ENCODE data around the gene TMEM69.
"Not testable (repeated sequence)": the region's sequence is repeated elsewhere in the genome, so short reads cannot be mapped to it uniquely, and the experiment has no call there.

The TMEM69 gene

DNA sequence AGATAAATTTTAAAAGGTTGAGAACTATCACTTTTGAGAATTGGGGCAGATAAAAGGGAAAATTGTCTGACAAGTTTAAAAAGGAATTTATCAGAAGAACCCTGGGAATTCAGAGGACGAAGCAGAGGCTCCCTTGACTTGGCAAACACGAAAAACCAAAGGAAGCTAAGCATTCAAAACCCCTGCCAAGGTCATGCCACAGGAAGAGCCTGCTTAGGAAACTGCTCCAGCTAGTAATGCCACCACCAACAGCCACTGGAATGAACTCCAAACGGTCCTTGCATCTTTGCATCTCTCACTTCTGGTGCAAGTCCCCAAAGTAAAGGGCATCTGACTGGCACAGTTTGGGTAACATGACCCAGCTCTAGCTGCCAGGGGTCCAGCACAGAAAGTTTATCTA is 8.9 kb upstream of the TMEM69 start:
- no peak for DNase-seq

DNA sequence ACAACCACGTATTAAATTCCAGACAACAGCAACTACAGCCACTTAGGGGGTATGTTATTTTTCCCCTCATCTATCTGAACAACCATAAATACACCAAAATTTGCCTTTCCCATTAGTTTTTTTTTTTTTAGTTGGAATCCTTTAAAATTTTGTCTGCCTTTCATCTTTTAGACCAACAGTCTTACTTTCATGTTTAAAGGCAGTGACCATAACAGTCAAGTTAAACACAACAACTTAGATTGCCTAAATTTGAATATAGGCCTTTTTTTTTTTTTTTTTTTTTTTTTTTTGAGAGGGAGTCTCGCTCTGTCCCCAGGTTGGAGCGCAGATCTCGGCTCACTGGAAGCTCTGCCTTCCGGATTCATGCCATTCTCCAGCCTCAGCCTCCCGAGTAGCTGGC is 5.0 kb upstream of the TMEM69 start:
- DNase-seq: no peak

DNA sequence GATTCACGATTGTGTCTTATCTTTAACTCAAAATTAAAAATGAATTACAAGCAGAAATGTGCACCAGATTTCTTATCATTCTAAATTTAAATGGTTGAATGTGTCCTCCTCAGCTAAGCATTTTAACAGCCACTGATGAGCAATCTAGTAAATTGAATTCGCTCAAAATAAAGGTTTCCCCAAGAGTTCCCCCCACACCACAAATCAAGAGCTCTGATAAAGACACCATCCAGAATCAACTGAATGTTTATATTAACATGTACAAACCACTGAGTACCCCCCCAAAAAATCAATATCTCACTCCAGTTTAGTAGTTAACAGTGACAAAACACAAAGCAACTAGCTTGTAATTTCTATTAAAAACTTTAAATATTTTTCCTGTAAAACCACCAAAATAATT is 3.6 kb upstream of the TMEM69 start:
- no peak for DNase-seq

DNA sequence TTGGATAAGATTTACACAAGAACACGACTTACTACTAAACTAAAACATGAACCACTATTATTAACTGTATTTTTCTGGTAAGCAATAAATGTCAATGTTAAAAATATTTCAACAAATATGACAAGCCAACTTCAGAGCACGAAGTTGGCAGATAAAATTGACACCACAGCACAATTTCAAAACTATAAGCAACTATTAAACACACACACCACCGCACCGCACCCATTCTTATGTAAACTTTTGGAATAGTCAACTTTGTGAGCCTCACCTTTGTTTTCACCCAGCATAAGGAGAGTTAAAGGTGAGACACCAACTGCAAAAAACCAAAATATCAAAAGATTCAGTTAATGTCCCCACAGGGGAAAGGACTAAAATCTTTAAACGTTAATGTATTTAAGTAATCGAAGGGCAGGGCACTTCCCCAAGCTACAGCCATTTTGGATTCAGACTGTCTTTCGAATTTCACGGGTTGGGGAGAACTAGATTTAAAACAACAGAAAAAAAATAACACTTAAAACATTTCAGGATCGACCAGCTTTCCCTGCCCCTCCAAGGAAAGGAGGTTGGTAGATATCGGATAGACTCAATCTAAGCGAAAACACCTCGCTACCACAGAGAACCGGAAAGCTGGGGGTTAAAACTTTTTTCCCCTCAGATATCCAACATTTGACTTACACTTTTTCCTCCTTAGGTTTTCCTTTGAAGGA is 2.5 kb upstream of the TMEM69 start:
- no peak for DNase-seq

DNA sequence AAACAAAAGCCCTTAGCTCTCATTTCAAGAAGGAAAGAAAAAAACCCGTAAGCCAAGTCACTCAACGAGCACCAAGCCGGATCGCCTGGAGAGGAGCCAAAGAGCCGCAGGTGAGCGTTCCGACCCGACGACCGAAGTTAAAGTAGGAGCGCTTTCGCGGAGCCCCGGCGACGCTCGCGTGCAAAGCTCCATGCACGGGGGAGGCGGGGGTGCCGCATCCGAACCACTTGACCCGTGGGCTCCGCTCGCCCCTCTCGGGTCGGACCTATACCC is 2.0 kb upstream of the TMEM69 start:
- no peak for DNase-seq

DNA sequence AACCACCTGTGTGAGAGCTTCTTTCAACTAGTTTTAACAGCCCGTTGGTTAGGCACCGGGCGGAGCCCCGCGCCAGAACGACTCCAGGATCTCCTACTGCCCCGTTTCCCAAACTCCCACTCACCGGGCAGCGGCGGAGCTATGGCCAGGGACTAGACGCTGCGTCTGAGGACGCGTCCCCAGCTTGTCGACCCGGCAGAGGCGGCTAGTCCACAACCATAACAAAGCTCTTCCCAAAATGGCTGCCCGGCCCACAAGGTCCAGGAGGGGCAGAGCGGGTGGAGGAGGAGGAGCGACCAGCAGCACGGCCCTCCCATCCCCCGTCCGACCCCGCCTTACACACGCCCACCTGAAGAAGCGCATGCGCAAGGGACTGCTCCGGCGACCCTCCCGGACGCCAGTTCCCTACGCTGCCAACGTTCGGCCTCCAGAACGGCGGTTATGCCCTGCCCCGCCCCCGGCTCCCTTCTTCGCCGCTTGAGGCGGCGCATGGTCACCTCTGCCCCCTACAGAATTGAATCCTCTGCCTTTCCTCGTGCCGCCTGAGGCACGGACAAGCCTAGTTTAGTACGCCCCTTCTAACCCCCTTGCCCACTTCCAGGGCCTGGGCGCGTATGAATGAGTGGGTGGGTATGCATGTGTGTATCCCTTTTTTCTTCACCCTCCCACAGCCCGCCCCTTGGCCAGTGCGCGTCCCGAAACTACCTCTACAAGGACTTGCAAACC is 1.5 kb upstream of the TMEM69 start, which contains the start of gene GPBP1L1:
TSS of gene GPBP1L1 (minus strand) at position 246 of the 726 bp plus-strand sequence. CDS start 27,446 bp downstream, outside the sequence.
- peak; percentile 99 for DNase-seq

DNA sequence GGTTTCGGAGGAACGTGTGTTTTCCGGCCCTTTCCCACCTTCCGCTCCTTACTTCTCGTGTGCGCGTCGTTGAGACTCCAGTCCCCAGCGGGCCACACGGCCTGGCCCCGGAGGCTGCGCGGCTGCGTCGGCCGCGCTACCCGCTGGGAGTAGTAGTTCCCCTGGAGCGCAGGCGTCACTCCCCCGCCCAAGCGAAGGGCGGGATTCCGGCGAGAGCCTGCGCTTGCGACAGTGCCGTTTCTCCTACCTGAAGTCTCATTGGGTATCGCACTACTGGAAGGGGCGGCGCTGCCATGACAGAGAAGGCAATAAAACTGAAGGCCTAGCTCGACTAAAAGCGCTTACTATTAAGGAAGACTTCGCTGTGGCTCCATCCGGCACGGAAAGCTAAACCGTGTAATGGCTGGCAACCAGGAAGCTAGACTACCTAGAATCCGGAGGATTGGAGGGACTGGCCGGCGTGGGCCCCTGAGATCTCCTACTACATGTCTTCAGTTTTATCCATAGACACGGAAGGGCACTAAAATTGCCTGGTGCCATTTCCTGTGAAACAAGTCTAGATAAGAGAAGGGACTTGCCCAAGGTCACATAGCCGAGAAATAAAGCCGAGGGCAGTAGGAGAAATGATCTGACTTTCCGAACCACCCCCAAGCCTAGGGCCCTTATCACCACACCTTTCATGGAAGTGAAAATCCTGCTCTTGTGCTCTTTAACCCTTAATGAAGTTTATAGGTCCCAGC is 797 bp upstream of the TMEM69 start:
- DNase-seq: peak; percentile 98

DNA sequence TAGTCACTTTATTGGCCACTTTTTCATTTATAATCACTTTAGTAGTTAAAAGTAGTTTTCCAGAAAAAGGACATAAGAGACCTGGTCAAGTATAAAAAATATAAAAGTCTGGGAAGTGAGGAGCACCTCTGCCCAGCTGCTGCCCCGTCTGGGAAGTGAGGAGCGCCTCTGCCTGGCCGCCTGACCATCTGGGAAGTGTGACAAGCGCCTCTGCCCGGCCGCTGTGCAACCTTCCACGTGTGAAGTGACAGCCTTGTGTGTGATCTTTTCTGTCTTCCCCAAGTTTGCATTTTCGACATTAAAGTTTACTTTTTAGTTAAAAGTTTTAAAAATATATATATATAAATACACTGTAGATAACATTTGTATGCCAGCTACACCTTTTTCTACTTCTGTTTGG is 5.8 kb downstream of the TMEM69 start:
- not testable (repeated sequence) for DNase-seq

DNA sequence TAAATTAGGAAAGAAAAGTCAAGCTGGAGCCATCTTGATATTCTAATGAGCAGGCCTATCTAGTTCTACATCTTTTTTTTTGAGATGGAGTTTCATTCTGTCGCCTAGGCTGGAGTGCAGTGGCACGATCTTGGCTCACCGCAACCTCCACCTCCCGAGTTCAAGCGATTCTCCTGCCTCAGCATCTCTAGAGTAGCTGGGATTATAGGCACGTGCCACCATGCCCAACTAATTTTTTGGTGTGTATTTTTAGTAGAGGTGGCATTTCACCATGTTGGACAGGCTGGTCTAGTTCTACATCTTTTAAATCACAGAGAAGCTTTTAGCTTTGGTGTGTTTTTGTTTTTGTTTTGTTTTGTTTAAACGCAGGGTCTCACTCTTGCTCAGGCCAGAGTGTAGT is 6.8 kb downstream of the TMEM69 start:
- no peak for DNase-seq

DNA sequence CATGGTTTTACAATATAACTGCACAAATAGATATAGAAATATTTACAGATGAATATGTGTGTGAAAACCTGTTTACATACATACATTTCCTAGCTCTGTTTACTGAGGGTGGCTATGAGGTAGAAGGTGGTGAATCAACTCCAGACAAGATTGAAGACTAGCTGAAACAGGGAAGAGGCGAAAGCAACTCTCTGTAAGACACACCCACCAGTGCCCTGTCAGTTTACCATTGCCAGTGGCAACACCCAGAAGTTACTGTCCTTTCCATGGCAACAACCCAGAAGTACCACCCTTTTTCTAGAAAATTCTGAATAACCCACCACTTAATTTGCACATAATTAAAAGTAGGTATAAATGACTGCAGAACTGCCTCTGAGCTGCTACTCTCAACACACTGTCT is 16.7 kb downstream of the TMEM69 start:
- DNase-seq: no peak

DNA sequence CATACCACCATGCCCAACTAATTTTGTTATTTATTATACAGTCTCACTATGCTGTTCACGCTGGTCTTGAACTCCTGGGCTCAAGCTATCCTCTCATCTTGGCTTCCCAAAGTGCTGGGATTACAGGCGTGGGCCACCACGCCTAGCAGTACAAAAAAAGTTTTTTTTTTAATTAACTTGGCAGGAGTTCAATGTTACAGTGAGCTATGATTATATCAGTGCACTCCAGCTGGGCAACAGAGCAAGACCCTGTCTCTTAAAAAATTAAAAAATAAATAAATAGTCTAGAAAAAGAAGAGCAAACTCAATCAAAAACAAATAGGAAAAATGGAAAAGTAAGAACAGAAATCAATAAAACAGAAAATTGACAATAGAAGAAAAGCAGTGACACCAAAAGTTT is 25.7 kb downstream of the TMEM69 start:
- no peak for DNase-seq

DNA sequence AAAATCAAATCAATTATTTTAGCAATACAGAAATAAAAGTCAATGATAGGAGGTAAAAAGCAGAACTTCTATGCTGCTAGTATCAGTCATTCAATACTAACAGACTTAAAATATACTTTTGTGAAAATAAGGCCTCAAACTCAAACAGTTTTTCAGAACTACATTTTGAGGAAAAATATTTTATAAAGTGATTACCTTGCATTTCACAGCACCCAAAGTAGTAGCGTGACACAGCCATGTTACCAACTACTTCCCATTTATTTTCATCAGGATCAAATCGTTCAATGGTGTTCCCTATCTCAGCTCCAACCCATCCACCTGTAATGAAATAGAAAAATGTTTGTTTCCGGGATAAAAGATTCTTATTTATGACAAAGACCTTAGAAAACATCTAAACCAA is 28.7 kb downstream of the TMEM69 start:
- DNase-seq: no peak

DNA sequence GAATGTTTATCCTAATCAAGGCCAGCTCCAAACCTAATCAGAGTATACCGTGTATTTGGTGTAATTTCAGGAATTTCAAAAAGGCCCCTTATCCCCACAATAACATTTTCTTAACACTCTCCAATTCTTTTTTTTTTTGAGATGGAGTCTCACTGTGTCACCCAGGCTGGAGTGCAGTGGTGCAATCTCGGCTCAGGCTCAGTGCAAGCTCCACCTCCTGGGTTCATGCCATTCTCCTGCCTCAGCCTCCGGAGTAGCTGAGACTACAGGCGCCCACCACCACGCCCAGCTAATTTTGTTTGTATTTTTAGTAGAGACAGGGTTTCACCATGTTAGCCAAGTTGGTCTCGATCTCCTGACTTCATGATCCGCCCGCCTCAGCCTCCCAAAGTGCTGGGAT is 29.4 kb downstream of the TMEM69 start:
- not testable (repeated sequence) for DNase-seq

DNA sequence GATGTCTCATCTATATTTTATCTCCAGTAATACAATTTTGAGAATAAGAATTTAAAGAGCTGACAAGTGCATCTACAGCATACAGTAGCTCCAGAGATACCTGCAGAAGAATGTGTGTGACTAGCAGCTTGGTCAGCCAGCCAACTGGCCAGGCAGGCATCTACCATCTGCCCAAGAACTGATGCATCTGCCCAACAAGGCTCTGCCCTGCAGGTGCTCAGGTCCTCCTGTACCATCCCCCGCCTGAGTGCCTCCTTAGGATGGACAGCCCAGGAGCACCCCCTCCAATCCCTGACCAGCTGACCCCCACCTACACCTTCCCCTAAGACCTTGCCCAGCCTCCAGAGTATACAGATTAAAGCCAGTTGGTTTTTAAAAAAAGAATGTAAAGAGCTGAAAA is 30.3 kb downstream of the TMEM69 start:
- no peak for DNase-seq

DNA sequence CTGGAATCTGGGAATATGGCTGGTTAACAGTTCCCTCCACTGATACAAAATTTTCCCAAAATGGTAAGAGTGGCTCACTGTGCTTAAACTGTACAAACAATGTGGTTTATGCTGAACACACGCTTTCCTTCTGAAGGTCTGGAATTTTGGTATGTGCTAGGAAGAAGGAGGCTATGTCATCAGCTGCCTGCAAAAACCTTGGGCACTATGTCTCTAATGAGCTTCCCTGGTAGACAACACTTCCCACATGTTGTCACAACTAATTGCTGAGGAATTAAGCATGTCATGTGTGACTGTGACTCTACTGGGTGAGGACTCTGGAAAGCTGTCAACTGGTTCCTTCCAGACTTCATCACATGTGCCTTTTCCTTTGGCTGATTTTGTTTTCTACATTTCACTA is 33.2 kb downstream of the TMEM69 start:
- DNase-seq: no peak

DNA sequence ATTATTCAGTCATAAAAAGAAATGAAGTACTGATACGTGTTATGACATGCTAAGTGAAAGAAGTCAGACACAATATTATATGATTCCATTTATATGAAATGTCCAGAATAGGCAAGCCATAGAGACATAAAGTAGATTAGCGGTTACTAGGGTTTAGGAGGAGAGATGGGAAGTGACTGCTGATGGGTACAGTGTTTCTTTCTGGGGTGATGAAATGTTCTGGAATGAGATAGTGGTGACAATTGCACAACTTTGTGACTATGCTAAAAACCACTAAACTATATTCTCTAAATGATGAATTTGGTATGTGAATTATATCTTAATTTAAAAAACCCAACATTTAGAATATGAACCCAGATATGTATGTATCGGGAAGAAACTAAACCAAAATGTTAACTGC is 34.8 kb downstream of the TMEM69 start:
- DNase-seq: no peak

DNA sequence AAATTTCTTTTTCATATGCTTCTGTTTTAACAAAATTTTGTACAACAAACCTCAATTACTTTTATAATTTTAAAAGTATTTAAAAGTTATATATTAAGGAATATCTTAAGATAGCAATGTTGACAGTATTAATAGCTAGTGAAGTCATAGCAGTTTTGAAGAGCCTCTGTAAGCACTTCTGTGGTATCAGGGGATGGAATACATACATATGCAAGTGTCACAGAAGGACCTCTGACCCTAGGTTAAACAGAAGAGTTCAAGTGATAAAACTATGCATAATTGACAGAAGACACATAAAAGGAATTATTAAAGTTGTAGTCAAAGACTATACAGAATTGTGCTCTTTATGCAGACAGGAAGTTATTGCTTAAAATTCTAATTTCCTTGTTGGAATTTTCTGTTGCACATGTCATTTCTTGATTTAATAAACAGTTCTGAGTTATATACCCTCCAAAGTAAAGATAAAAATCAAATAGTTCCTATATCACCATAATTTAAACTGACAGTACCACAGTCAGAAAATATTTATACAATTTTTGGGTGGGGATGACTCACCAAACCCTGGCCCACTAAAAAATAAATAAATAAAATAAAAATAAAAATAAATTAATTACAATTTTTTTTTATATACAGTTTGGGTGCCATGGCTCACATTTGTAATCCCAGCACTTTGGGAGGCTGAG is 35.4 kb downstream of the TMEM69 start:
- no peak for DNase-seq

DNA sequence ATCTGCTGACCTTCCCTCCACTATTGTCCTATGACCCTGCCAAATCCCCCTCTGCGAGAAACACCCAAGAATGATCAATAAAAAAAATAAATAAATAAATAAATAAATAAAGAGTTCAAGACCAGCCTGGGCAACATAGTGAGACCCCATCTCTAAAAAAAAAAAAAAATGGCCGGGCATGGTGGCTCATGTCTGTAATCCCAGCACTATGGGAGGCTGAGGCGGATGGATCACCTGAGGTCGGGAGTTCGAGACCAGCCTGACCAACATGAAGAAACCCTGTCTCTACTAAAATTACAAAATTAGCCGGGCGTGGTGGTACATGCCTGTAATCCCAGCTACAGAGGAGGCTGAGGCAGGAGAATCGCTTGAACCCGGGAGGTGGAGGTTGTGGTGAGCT is 38.0 kb downstream of the TMEM69 start:
- DNase-seq: not testable (repeated sequence)

DNA sequence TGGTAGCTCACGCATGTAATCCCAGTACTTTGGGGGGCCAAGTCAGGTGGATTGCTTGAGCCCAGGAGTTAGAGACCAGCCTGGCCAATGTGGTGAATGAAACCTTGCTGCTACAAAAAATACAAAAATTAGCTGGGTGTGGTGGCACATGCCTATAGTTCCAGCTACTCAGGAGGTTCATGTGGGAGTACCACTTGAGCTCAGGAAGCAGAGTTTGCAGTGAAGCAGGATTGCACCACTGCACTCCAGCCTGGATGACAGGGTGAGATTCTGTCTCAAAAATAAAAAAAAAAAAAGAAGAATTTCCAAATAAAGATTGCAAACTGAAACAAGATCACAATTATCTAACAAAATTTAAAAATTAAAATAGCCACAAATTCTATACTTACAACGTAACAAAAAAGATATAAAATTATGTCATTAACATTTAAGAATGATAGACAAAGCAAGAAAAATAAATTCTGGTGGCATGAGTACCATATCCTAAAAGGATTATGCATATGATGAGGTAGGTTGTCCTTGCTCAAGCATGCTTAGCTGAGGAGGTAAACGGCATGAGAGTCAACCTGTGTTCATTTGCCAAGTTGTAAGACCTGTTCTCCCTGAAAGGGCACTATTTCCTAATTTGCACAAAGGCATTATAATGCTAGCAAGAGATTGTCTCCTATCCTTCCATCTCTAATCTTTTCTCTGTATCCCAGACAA is 42.2 kb downstream of the TMEM69 start:
- no peak for DNase-seq

DNA sequence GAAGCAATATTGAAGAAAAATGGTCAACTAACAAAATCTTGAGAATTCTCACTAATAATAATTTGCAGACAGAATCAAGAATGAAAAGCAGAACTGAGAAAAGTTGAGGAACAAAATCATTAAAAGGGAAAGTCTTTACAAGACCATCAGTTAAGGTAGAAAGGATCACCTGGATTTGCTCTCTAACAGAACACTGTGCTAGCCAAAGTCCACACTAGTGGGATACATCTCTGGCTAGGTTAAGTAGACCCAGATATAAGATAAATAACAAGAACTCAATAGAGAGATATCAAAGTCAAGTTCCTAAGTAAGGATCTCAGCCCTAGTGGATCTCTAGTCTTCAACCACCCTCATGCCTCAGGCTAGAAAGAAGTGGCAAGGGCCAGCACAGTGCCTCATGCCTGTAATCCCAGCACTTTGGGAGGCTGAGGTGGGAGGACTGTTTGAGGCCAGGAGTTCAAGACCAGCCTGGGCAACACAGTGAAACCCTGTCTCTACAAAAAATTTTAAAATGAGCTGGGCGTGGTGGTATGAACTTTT is 42.9 kb downstream of the TMEM69 start:
- DNase-seq: no peak

DNA sequence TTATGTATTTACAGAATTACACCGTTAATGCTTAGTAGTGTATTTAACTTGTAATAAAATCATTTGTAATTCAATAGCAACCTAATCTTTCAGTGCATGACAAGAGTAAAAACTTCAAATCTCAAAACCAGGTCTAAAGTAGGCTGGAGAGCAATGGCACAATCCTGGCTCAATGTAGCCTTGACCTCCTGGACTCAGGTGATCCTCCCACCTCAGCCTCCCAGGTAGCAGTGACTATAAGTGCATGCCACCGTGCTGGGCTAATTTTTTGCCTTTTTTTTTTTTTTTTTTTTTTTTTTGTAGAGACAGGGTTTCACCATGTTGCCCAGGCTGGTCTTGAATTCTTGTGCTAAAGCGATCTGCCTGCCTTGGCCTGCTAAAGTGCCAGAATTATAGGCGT is 51.2 kb downstream of the TMEM69 start:
- no peak for DNase-seq

DNA sequence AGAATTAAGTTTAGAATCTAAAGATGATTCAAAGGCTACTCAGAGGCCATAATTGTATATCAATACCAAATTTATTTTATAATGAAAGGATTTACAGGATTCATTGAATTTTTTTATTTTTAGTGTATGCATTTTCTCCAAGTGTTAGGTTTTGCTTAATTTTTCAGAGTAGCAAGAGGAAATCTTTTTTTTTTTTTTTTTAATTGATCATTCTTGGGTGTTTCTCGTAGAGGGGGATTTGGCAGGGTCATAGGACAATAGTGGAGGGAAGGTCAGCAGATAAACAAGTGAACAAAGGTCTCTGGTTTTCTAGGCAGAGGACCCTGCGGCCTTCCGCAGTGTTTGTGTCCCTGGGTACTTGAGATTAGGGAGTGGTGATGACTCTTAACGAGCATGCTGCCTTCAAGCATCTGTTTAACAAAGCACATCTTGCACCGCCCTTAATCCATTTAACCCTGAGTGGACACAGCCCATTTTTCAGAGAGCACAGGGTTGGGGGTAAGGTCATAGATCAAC is 51.7 kb downstream of the TMEM69 start:
- not testable (repeated sequence) for DNase-seq
